Keratinocyte (primary cell): Measurements from ENCODE around the gene LSM14B. TPM values are rescaled to one million over a fixed set of nuclear protein-coding genes. Genes with fewer than 3 reads are reported as not detected.

ENCODE experiments used
- DNase-seq: peaks from one replicate; pipeline ENCODE4 v3.0.0-alpha.2; 2011; ENCODE audit warnings: low read depth, missing footprints, low spot score
- FAIRE-seq: peaks from 2 replicates; lab custom pipeline; 2011; peaks lifted over from hg19 to GRCh38; lab: Jason Lieb, UNC
- H2AFZ ChIP-seq: 2 replicates; pipeline ENCODE4 v1.6.0; 2012; ENCODE audit warnings: low read length, control low read depth, inconsistent platforms; ENCODE audit not compliant: control insufficient read depth
- H3K27ac ChIP-seq: 2 replicates; pipeline ENCODE4 v1.5.1; 2011; ENCODE audit warnings: low read length; ENCODE audit not compliant: control insufficient read depth, insufficient read depth
- H3K27me3 ChIP-seq: 3 replicates; pipeline ENCODE4 v1.6.0; 2011; ENCODE audit warnings: low read length; ENCODE audit not compliant: control insufficient read depth, insufficient read depth; ENCODE audit errors: extremely low read depth
- H3K36me3 ChIP-seq, 2 experiments: 2 replicates in 1 of 2; 3 replicates in 1 of 2; pipeline ENCODE4 v1.5.1; 2011; ENCODE audit warnings: low read length in 2 of 2, mild to moderate bottlenecking in 1 of 2; ENCODE audit not compliant: control insufficient read depth in 2 of 2, insufficient read depth in 2 of 2; ENCODE audit errors: extremely low read depth in 1 of 2
- H3K4me1 ChIP-seq: 3 replicates; pipeline ENCODE4 v1.5.1; 2011; ENCODE audit warnings: low read length; ENCODE audit not compliant: control insufficient read depth, insufficient read depth; ENCODE audit errors: extremely low read depth
- H3K4me2 ChIP-seq: 3 replicates; pipeline ENCODE4 v1.6.0; 2011; ENCODE audit warnings: low read depth, low read length; ENCODE audit not compliant: control insufficient read depth, insufficient read depth; ENCODE audit errors: extremely low read depth
- H3K4me3 ChIP-seq, 3 experiments: fragments of 200-600 bp in 1 of 3; sonication (generic) in 1 of 3; 2 replicates in 2 of 3; 3 replicates in 1 of 3; pipeline ENCODE4 v1.5.1; 2011 to 2016; ENCODE audit warnings: low read length in 3 of 3, mild to moderate bottlenecking in 3 of 3, control low read depth in 2 of 3, inconsistent platforms in 1 of 3, low read depth in 1 of 3, mixed read lengths in 1 of 3, mixed run types in 1 of 3, moderate library complexity in 1 of 3; ENCODE audit not compliant: control insufficient read depth in 2 of 3, insufficient read depth in 2 of 3; ENCODE audit errors: extremely low read depth in 1 of 3
- H3K79me2 ChIP-seq: 2 replicates; pipeline ENCODE4 v1.6.0; 2012; ENCODE audit warnings: low read length; ENCODE audit not compliant: control insufficient read depth, insufficient read depth
- H3K9ac ChIP-seq: 3 replicates; pipeline ENCODE4 v1.6.0; 2011; ENCODE audit warnings: low read length; ENCODE audit not compliant: control insufficient read depth, insufficient read depth; ENCODE audit errors: extremely low read depth
- H3K9me1 ChIP-seq: 3 replicates; pipeline ENCODE4 v1.6.0; 2011; ENCODE audit warnings: low read length; ENCODE audit not compliant: control insufficient read depth, insufficient read depth; ENCODE audit errors: extremely low read depth
- H3K9me3 ChIP-seq: 2 replicates; pipeline ENCODE4 v1.5.1; 2012; ENCODE audit warnings: low read depth, low read length; ENCODE audit not compliant: control insufficient read depth
- H4K20me1 ChIP-seq: 3 replicates; pipeline ENCODE4 v1.6.0; 2011; ENCODE audit warnings: low read length; ENCODE audit not compliant: control insufficient read depth, insufficient read depth; ENCODE audit errors: extremely low read depth
- EZH2 ChIP-seq: IDR thresholded peaks from one replicate; pipeline ENCODE4 v1.6.1; 2012; ENCODE audit warnings: inconsistent platforms, mild to moderate bottlenecking, low read length, moderate library complexity
- dilution Hi-C: fragments of 300-500 bp; cut with MboI; formaldehyde crosslinking; loops from one replicate; pipeline ENCODE4 v1.7.0; 2020; ENCODE audit warnings: low sequenced_read_pairs; ENCODE audit not compliant: extremely low pct_ligation_motif_present
- polyA plus RNA-seq, 5 experiments: library from polyadenylated mRNA; depleted of rRNA in 3 of 5; stranded (reverse) in 3 of 5; stranded (forward) in 1 of 5; unstranded in 1 of 5; fragments of >200 nt; gene quantifications; 1 replicate in 1 of 5; 2 replicates in 3 of 5; 3 replicates in 1 of 5; pipeline versions ENCODE4 v1.2.1 to v1.2.3, GENCODE V29; 2011 to 2012; ENCODE audit warnings: missing spikeins in 2 of 5, low read depth in 1 of 5, low replicate concordance in 1 of 5
- TF ChIP-seq, protein P1 (sequence below), 3 experiments: IDR thresholded peaks in 1 of 3; conservative IDR thresholded peaks in 1 of 3; optimal IDR thresholded peaks in 1 of 3; 2 replicates in 2 of 3; 3 replicates in 1 of 3; pipeline versions ENCODE3 to v1.5.1; 2011; ENCODE audit warnings: low read length in 3 of 3, mild to moderate bottlenecking in 3 of 3, moderate library complexity in 2 of 3, control low read depth in 1 of 3, inconsistent platforms in 1 of 3; ENCODE audit not compliant: insufficient read depth in 2 of 3; ENCODE audit errors: extremely low read depth in 1 of 3

The LSM14B gene
- polyA plus RNA-seq, 1 donor (not counting 4 experiments of a cell fraction or from before 2014, with no cell fraction given): 21.7 TPM

DNA sequence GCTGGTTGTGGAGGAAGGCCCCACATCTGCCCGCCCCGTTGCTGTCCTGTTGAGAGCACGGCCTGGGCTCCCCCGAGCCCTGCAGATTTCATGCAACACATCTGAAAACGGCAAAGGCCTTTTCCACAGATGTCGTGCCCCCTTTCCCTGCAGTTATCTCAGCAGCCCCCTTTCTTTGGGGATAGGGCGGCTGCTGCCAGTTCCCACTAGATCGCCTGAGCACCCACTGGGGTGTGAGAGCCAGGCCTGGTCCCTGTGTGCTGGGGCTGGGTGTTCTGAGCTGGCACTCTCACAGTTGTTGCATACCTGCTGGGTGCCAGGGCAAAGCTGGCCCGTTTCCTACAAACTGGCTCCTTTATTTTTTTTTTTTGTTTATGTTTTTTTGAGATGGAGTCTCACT is 48.3 kb downstream of the LSM14B start:
- H3K27me3 ChIP-seq: no peaks in the 10 kb centered on the region
- dilution Hi-C loops: no loop called here
- H3K9me1 ChIP-seq: no peaks in the 10 kb centered on the region
- no peak overlapping the region for H3K4me3 ChIP-seq
- no peak overlapping the region for H3K9ac ChIP-seq
- no peak for DNase-seq
- no peak for FAIRE-seq
- peaks cover 12 to 16% of the 10 kb centered on the region in 2 experiments for H3K36me3 ChIP-seq
- TF ChIP-seq EZH2: no peak
- TF ChIP-seq, protein P1, sequence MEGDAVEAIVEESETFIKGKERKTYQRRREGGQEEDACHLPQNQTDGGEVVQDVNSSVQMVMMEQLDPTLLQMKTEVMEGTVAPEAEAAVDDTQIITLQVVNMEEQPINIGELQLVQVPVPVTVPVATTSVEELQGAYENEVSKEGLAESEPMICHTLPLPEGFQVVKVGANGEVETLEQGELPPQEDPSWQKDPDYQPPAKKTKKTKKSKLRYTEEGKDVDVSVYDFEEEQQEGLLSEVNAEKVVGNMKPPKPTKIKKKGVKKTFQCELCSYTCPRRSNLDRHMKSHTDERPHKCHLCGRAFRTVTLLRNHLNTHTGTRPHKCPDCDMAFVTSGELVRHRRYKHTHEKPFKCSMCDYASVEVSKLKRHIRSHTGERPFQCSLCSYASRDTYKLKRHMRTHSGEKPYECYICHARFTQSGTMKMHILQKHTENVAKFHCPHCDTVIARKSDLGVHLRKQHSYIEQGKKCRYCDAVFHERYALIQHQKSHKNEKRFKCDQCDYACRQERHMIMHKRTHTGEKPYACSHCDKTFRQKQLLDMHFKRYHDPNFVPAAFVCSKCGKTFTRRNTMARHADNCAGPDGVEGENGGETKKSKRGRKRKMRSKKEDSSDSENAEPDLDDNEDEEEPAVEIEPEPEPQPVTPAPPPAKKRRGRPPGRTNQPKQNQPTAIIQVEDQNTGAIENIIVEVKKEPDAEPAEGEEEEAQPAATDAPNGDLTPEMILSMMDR (optimal IDR thresholded peaks at IDR 0.05 in 1 of 3, IDR thresholded peaks at IDR 0.05 in 1 of 3, conservative IDR thresholded peaks at IDR 0.05 in 1 of 3; ENCODE audit: extremely low read depth in 1 of 3, insufficient read depth in 2 of 3, low read length in 3 of 3): no peak
- H3K27ac ChIP-seq: no peak overlapping the region
- no peaks in the 10 kb centered on the region for H3K4me1 ChIP-seq
- no peaks in the 10 kb centered on the region for H3K9me3 ChIP-seq
- H3K79me2 ChIP-seq: no peaks in the 10 kb centered on the region
- H2AFZ ChIP-seq: no peak overlapping the region
- H4K20me1 ChIP-seq: no peaks in the 10 kb centered on the region
- no peak overlapping the region for H3K4me2 ChIP-seq

- Histone ChIP-seq H3K79me2 (no peaks in the 10 kb centered on the region), H3K36me3 (peaks cover 11 to 13% of the 10 kb centered on the region in 2 experiments)
- TF ChIP-seq, protein P1 (optimal IDR thresholded peaks at IDR 0.05 in 1 of 3, IDR thresholded peaks at IDR 0.05 in 1 of 3, conservative IDR thresholded peaks at IDR 0.05 in 1 of 3; ENCODE audit: extremely low read depth in 1 of 3, insufficient read depth in 2 of 3, low read length in 3 of 3): no peak
- TF ChIP-seq EZH2: no peak
Measured at GRCh38 chr20:62171245-62171644, 49.0 kb downstream of the LSM14B start.

More at GRCh38 chr20:62171245-62171644, 49.0 kb downstream of the LSM14B start:
- Histone ChIP-seq H3K27ac (no peak overlapping the region), H3K4me3 (no peak overlapping the region), H3K27me3 (no peaks in the 10 kb centered on the region), H3K9me1 (no peaks in the 10 kb centered on the region), H3K9ac (no peak overlapping the region), H3K9me3 (no peaks in the 10 kb centered on the region), H3K4me1 (no peaks in the 10 kb centered on the region), H3K4me2 (no peak overlapping the region), H2AFZ (no peak overlapping the region), H4K20me1 (no peaks in the 10 kb centered on the region)
- FAIRE-seq (no peak), DNase-seq (no peak)
- dilution Hi-C loops: no loop called here
